Skeletal muscle cell (primary cell): ENCODE results near the gene PLCB4.
A peak's percentile ranks its signal among the peaks of the same experiment; 100 is the strongest.
"Not testable (repeated sequence)": the region's sequence is repeated elsewhere in the genome, so short reads cannot be mapped to it uniquely, and the experiment has no call there.

Experiments used
- DNase-seq: peaks from one replicate; pipeline ENCODE4 v3.0.0-alpha.2; 2010; ENCODE audit warnings: low read depth
- H3K4me3 ChIP-seq: 2 replicates; pipeline ENCODE4 v1.5.1; 2011; ENCODE audit warnings: low read depth, mild to moderate bottlenecking, control low read depth, low read length, moderate library complexity

The PLCB4 gene

GRCh38 chr20:9134346-9134745 is 65.5 kb downstream of the PLCB4 start:
- H3K4me3 ChIP-seq: no peak overlapping the region
- no peak for DNase-seq

GRCh38 chr20:9136114-9136513 is 67.2 kb downstream of the PLCB4 start:
- H3K4me3 ChIP-seq: no peak overlapping the region
- DNase-seq: no peak

- DNase-seq: no peak
- H3K4me3 ChIP-seq: no peak overlapping the region
Observed at GRCh38 chr20:9137001-9137400, 68.1 kb downstream of the PLCB4 start.

DNA sequence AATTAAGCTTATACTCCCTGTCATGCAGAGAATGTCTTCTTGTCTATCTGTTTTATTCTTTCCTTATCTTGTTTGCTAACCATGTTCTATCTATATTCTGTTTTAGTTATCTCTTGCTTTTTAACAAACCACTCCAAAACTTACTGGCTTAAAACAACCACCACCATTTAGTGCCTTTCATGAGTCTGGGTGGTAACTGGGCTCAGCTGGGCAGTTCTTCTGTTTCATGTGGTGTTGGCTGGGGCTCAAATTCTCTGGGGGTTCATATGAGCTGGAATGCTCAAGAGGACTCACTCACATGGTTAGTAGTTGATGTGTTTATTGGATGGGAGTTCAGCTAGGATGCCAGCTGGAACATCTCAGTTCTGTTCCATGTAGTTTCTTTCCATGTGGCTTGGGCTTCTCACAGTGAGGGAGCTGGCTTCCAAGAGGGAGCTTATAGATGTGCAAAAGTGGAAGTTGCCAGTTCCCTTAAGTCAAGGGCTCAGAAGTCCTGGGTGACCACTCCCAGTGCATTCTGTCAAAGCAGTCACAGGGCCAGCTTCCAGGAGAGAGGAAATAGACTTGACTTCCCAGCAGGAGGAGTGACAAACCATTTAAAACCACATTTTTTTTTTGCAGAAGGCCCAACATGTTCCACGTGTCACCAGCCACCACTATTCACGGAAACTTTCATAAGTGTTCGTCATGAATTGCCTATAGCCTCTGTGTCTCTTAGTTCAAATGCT is 70.4 kb downstream of the PLCB4 start:
- no peak for DNase-seq
- H3K4me3 ChIP-seq: no peak overlapping the region

DNA sequence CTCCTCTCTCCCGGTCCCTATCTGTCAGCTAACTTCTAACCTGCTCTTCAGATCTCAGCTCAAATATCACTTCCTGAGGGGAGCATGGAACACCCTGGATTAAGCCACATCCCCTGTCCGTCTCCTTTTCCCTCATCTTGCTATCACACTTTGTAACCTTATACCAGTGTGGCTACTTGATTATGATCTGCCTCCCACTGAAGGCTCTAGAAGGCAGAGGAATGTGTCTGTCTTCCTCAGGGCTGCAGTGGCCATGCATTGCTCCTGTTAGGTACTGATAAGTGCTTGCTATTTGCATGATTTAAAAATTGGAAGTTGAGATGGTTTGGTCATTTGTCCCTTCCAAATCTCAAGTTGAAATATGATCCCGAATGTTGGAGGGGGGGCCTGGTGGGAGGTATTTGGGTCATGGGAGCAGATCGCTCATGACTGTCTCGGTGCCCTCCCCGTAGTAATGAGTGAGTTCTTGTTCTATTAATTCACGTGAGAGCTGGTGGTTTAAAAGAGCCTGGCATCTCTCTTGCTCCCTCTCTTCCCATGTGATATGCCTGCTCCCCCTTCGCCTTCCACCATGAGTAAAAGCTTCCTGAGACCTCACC is 71.4 kb downstream of the PLCB4 start:
- DNase-seq: no peak
- no peak overlapping the region for H3K4me3 ChIP-seq

DNA sequence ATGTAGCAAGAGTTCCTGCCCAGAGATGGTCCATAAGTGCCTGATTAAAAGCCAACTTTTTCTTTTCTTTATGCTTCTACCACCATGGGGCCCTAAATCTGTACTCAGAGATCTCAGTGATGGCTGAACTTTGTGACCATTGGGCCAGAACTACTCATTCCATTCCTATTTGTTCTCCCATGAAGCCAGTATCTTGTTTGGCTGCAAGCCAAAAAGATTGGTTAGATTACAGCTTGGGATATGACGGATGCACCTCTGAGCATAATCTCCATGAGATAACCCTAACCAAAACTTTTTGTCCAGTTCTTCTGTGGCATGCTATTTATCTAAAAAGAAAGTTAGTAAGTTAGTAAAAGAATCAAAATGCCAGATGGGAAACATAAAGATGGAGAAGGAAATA is 72.2 kb downstream of the PLCB4 start:
- no peak overlapping the region for H3K4me3 ChIP-seq
- no peak for DNase-seq

GRCh38 chr20:9141921-9142320 is 73.0 kb downstream of the PLCB4 start:
- no peak for DNase-seq

GRCh38 chr20:9142809-9143208 is 73.9 kb downstream of the PLCB4 start:
- DNase-seq: no peak

More at GRCh38 chr20:9141921-9142320, 73.0 kb downstream of the PLCB4 start:
- no peak overlapping the region for H3K4me3 ChIP-seq

DNA sequence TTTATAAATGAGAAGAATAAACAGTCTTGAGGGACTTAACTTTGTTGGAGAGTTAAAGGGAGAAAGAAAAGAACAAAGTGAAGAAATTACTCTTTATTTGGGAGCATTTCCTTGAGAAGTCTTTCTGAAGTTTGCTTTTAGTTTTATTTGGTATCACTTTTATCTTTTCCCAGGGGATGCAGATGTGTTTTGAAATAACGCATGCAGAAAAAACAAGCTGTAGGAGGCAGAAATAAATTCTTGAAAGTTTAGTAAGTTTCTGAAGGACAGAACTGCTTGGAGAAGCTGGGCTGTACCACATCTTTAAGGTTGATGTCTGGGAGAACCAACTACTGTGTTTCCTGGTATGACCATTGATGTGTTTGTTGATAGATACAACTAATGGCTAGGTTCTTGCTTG is 75.0 kb downstream of the PLCB4 start:
- no peak overlapping the region for H3K4me3 ChIP-seq
- DNase-seq: peak; percentile 23

More at GRCh38 chr20:9142809-9143208, 73.9 kb downstream of the PLCB4 start:
- no peak overlapping the region for H3K4me3 ChIP-seq

DNA sequence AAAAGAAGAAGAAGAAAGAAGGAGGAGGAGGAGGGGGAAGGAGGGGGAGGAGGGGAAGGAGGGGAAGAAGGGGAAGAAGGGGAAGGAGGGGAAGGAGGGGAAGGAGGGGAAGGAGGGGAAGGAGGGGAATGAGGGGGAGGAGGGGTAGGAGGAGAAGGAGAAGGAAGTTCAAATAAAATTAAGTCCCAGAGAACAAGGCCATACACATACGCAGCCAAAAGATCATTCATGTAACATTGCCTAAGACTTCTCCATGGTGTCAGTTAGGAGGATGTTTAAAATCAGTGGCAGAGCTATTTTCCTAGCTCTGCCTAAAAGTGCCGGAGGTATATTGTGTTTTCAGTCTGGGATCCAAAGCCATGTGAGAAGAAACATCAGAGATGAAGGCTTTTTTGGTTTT is 75.8 kb downstream of the PLCB4 start:
- no peak overlapping the region for H3K4me3 ChIP-seq
- DNase-seq: no peak

GRCh38 chr20:9145142-9145541 is 76.3 kb downstream of the PLCB4 start:
- no peak for DNase-seq
- H3K4me3 ChIP-seq: no peak overlapping the region

DNA sequence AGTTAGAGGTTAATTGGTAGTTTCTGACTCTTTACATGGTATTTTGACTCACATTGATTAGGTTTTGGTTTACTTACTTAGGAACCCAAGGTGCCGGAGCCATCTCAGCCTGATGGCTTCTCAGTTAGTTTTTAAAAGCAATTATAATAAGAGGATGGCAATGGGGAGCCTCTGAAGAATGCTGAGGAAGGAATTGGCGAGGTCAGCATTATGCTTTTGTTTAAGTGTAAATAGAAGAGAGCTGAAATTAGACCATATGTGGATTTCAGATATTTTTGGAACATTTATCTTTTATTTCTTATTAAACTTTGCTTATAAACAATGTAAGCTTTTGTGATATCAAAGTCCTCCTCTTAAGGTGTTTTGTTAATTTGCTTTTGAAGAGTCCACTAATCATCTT is 77.8 kb downstream of the PLCB4 start:
- H3K4me3 ChIP-seq: no peak overlapping the region
- DNase-seq: no peak

DNA sequence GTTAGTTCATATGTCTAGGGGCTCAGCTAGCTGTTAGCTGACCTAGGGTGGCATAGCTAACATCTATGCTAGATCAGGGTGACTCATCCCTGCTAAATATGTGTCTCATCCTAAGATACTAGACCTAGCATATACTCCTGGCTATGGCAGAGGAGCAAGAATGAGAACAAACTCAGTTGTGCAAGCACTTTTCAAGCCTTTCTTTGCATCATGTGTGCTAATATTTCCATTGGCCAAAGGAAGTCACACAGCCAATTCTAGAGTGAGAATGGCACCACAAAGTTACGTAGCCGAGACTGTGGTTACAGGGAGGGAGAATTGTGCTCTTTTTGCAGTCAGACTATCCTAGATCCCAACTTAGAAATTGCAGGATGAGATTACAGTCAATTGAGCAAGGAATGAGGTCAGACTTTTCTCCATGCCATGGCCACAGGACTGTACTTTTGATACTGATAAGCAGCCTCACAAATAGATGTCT is 78.7 kb downstream of the PLCB4 start:
- H3K4me3 ChIP-seq: no peak overlapping the region
- peak; percentile 45 for DNase-seq

DNA sequence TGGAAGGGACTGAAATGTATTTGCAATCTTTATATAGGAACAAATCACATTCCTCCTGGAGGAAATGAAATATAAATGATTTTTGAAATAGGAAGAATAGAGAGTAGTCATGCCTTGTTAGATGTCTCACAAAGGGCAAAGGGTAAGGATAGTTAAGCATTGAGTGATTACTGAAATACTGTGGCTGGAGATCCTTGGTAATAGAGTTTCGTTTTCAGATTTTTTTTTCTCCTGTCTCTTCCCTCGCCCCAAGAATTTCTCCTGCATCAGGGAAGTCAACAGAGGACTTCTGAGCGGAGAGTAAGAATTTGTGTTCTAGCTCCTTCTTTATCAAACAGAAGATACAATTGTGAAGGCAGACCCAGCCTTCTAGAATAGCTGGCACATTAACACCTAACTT is 79.4 kb downstream of the PLCB4 start:
- no peak overlapping the region for H3K4me3 ChIP-seq
- no peak for DNase-seq

- no peak overlapping the region for H3K4me3 ChIP-seq
- DNase-seq: no peak
Observed at GRCh38 chr20:9149087-9149486, 80.2 kb downstream of the PLCB4 start.

DNA sequence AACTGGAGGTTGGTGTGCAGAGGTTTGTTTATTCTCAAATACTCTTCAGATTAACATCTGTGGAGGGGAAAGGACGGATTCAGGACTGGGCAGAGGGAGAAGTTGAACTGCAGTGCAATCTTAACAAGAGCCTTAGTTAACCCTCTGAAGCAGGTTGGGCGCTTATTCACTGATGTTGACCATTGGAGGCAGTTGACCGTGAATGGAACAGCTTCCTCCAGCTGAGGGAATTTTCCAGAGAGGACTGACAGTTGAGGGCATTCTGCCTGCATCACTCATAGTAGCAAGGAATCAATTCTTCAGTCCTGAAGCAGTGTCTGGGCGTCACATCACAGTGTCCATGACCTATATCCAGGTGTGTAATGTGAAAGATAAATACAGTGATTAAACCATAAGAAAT is 80.9 kb downstream of the PLCB4 start:
- no peak for DNase-seq
- H3K4me3 ChIP-seq: no peak overlapping the region

GRCh38 chr20:9150679-9151078 is 81.8 kb downstream of the PLCB4 start:
- H3K4me3 ChIP-seq: no peak overlapping the region
- no peak for DNase-seq

DNA sequence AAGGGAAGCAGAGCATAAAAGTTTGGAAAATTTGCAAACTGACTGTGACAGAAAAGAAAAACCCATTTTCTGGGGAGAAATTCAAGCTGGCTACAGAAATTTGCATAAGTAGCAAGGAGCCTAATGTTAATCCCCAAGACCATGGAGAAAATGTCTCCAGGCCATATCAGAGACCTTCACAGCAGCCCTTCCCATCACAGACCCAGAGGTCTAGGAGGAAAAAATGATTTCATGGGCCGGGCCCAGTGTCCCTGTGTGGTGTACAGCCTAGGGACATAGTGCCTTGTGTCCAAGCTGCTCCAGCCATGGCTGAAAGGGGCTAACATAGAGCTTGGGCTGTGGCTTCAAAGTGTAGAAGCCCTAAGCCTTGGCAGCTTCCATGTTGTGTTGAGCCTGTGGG is 83.3 kb downstream of the PLCB4 start:
- H3K4me3 ChIP-seq, DNase-seq: not testable (repeated sequence)

GRCh38 chr20:9154464-9155024 is 85.7 kb downstream of the PLCB4 start:
- DNase-seq: no peak
- no peak overlapping the region for H3K4me3 ChIP-seq

DNA sequence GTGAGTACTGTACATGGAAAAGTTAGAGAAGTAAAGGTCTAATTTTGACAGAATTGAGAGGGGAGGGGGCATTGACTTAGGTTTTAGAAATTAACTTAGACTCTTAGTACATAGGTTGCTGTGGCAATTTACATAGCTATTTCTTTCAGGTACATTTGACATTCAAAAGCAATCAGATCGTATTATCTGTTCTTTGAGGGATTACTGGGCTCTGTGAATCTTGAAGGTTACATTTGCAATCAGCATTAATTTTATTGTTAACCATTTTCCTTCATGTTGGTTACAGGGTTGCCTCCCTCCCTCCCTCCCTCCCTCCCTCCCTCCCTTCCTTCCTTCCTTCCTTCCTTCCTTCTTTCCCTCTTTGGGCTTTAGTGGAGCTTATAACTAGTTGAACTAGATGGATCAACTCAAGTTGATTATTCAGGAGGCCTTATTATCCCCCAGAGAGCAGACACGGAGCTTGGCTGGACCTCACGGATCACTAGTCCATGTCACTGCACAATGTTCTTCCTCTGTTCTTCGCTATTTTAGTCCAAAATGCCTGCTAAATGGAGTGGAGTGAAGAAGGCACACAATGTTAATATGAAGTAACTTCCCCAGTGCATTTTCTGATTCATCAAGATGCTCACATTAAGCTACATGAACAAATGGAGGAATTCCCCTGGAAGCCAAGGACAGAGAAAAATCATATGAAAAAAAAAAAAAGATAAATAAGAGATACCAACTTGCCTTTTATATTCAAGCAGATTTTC is 87.8 kb downstream of the PLCB4 start:
- DNase-seq: no peak
- no peak overlapping the region for H3K4me3 ChIP-seq
